ENCODE measurements around the gene XPNPEP3.
"Not testable (repeated sequence)": the region's sequence is repeated elsewhere in the genome, so short reads cannot be mapped to it uniquely, and the experiment has no call there.

XPNPEP3 gene
- total RNA-seq = 9.4 to 17.2 reads per million in 2 donors

DNA sequence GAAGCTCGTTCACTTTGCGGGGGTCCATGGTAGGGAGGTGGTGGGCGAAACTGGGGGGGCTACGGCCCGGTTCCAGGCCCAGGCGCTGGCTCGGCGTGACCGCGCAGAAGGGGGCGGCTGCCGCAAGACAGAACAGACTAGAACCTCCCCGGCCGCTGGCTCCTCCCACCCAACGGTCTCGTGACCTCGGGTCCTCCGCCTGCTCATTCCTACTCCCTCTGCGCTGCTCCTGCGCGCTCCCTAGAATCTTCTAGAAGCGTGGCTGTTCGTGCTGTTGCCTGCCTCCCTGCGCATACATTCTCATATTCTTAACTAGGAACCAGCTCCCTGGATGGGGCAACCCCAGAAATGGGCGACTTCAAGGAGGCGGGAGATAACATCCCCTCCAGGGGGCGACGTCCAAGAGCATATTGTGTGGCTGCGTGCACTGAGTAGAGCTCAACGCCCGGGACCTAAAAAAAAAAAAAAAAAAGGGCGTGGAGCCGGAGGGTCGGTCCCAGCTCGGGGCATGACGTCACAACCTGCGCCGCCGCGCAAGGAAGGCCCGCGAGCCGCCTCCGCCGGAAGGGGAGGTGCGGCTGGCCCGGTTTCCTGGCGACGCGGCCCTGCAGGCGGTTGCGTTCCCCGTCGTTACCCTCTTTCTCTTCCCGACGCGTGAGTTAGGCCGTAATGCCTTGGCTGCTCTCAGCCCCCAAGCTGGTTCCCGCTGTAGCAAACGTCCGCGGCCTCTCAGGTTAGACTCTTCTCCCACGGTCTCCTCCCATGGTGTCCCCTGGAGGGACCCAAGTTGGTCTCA, at the start of gene XPNPEP3, which contains the start of gene ST13:
Gene XPNPEP3, plus strand, starts transcription at position 636 of the 796 bp plus-strand sequence. Its CDS starts 34 bp downstream, at position 670.
Gene ST13, minus strand, starts transcription at position 127 of the 796 bp plus-strand sequence. Its CDS starts 99 bp downstream, at position 28.
- DNase-seq = peak; percentile 93 to 98 (median 95)

DNA sequence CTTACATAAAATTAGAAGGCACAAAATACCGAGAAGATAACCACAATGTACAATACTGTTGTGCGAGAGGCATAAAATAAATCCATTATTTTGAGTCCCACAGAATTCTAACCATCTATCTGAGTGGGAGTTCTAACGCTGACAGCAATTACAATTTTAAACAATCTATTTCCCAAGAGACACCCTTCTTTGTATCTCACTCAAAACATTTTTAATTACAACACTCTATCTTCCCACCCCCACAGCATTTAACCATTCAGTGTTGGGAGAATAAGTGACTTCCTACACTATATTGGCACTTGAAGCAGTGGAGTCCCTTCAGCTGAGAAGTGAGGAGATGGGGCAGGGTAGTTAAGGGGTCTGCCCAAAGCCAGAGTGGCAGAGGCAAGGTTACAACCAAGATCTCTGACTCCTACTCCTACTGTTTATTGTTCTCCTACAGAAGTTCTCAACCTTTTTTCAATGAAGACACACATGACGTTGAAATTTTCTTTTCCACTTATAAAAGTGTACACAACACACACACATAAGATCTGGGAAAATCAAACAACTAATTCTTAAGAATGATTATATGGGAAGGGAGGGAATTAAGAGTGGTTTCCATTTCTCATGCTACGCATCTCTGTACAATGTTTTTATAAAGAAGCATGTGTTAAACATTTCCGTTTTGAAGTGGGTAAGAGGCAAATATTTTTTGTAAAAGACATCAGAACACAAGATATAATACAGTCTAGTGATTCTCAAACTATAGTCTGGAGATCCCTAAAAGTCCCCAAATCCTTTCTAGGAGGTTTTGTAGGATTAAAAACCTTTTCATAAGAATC, 48.7 kb upstream of the XPNPEP3 start:
- DNase-seq = no peak

DNA sequence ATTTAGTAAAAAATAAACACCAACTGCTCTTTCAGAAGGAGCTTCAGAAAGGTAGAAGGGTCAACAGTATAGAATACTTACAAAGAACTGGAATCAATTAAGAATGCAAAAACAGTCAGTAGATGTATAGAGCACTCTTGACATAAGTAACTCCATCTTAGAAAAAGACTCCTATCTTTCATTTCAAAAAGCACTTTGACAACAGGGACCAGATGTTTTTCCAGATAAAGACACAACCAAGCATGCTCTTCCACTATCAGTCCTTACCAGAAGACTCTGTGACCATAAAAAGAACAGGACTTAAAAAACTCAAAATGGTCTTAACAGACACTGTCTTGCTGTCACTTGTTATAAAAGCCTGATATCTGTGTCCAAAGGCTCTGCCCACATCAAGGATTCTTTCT, 43.0 kb upstream of the XPNPEP3 start:
- no peak for DNase-seq

DNA sequence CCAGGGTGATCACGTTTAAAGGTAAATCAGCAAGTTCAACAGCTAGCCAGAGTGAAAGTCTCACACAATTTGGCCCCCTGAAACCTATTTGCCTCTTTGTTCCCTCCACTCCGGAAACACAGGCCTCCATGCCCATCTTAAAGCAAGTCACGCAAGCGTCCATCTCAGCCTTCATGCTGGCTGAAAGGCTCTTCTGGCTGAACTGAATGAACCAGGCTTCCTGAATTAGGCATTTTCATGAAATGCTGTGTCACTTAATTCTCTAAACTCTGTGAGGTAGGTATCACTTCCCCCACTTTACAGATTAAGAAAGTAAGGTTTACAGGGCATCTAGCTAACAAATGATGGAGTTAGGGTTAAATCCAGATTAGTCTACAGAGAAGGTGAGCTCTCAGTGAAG, 39.2 kb upstream of the XPNPEP3 start:
- no peak for DNase-seq

DNA sequence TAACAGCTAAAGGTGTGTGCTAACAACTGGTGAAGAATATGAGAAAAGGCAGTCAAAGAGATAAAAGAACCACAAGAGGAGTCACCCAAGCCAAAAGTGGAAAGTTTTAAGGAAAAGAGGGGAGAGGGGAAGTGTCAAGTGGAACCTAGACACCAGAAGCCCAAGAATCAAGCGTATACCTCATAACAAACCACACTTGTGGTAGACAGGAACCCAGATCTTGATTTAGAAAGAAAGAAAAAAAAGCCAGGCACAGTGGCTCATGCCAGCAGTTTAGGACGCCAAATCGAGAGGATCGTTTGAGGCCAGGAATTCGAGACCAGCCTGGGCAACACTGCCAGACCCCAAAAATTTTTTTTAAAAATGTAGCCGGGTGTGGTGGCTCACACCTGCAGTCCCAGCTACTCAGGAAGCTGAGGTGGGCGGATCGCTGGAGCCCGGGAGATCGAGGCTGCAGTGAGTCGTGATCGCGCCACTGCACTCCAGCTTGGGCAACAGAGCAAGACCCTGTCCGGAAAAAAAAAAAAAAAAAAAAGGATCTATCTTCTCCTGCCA, 38.7 kb upstream of the XPNPEP3 start:
- DNase-seq = peak in 3 of 5 experiments; percentile 9 to 50 (median 42)

DNA sequence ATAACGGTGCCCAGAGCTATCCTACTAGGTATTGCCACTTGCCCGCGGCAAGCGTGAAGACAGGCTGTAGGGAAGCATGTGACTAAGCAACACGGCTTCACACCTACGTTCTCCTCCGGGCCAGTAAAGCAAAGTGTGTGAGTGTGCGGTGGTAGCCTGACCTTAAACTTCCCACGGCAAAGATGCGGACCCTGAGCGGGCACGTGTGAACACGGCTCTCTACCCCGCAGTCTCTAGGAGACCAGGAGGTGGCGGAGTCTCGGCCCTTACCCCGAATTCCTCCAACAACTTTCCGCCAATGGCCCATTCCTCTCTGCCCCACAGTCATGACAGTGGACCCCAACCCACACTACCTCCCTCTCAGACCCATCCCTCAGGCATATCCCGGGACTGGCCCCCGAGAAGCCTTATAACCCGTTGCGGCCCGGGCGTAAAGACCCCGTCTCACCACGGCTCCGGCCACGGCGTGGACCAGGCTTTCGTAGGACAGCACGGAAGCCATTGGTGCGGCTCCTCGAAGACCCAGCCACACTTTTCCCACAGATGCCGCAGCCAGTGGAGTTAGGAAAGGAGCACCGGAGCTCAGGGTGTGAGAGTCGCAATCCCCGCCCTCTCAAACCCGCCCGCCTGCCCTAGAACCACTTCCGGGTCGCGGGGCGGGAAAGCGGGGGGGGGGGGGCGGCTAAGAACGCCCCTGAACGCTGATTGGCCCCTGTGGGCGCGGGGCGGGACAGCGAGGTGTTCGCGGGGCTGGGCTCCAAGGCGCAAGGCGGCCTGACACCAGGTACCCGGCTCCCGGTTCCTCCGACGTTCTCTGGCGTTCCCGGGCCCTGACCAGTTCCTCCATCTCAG, 38.0 kb upstream of the XPNPEP3 start, which contains the start of gene SLC25A17:
Gene SLC25A17, minus strand, starts transcription at position 600 of the 852 bp plus-strand sequence. Its CDS starts 98 bp downstream, at position 502.
- peak; percentile 69 to 90 (median 81) for DNase-seq

DNA sequence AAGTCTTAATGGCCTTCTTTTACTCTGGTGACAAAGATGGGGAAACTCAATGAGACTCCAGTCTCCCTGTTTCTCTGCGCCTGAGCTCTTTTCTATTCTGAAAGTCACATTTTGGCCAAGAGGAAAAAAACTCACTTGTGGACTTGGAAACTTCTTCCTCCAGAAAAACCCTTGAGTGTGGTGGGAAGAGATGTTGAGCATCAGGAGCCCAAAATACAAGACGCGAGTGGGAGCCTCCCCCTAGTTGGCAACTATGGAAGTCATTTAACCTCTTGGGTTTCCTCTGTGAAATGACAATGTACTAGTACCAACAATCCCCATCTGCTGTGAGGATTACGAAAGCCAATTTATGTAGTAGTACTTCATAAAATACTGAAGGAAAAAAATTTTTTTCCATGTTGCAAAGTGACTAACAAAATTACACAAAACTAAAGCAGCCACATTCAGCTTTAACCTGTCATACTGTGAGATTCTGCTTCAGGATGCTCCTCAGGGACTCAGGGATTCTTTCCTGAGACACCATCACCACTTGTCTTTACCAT, 37.3 kb upstream of the XPNPEP3 start:
- peak in 1 of 5 experiments; percentile 24 for DNase-seq

DNA sequence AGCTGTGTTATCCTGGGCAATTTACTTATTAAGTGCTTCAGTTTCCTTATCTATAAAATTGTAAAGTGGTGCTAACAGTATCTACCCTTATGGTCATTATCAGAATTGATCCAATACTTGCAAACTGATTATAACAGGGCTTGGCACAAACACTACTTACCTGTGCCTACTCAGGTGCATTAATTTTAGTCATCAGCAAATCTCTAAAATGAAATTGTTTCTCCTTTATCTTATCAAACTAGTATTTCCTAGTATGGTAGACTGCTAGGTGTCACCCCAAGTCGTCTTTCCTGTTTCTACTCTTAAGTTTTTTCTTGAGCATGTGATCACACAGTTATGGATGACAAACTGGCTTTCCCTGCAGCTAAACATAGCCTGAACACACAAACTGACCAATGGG, 33.5 kb upstream of the XPNPEP3 start:
- DNase-seq = no peak

DNA sequence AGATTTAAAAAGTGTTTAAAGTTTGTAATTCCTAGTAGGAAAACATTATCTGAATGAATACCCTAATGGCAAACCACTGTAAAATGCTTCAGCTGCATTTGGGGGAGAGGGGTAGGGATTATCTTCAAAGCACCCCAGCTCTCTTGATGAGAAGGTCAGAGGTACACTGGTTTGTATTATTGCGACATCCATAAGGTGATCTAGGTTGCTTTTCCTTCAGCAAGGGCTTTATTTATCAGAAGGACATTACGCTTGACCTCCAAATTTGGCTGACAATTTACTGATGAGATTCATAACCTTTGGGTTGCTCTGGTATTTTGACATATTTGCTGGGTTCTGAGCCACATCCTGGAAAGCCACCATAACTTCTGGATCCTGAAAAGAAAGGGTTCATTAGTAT, 30.7 kb upstream of the XPNPEP3 start:
- DNase-seq = not testable (repeated sequence)

DNA sequence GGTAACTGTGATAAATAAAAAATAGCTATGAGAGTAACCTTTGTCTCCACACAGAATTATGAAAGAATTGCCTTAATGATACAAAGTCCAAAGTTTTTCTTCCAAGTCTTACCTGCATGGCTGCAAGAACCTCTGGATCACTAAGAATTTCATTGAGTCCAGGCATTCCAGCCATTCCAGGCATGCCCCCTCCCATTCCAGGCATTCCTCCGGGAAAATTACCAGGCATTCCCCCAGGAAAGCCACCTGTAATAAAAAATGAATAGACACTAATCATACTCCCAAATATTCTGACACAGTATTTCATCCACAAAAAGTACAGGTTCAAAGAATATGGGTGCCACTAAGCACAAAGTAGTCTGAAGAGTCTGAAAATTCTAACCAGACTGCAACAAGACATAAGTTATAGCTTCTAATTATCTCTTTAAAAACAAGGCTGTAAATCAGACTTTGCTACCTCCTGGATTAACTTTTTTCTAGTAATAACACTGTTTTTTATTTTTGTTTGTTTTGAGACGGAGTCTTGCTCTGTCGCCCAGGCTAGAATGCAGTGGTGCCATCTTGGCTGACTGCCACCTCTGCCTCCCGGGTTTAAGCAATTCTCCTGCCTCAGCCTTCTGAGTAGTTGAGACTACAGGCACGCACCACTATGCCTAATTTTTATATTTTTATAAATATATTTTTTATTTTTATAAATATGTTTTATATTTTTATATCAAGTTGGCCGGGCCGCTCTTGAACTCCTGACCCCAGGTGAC, 29.8 kb upstream of the XPNPEP3 start:
- DNase-seq = no peak

DNA sequence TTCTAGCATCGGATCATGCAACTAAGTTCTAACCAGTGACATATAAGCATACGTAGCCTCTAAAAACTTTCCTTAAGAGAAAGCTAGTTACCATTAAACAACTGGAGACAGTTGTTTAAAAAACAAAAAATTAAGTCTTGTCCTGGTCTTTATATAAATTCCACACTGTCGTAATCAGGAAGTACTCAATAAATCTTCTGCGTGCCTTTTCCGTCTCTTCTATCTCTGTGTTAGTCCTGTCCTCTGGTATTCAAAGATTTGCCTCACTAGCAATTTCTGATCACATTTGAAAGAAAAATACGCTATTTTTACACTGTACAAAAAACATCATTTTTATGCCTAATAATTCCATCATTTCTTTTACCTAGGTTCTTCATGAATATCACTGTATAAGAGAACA, 27.8 kb upstream of the XPNPEP3 start:
- no peak for DNase-seq

DNA sequence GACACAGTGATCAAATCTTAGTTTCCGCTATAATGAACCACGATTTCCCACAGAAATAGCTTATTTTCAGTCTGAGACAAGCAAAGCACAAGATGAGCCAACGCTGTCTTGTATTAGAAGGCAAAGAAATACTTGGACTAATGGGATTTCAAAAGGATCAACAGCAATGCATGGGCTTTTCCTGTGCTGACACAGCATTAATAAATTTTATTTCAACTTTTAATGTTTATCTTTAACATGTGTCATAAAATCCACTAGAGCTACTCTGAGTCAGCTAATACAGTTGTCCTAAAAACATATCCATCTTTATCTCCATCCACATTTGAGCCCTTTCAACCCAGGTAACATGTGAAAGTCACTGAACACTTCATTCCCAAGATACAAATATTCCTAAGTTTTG, 22.3 kb upstream of the XPNPEP3 start:
- no peak for DNase-seq

DNA sequence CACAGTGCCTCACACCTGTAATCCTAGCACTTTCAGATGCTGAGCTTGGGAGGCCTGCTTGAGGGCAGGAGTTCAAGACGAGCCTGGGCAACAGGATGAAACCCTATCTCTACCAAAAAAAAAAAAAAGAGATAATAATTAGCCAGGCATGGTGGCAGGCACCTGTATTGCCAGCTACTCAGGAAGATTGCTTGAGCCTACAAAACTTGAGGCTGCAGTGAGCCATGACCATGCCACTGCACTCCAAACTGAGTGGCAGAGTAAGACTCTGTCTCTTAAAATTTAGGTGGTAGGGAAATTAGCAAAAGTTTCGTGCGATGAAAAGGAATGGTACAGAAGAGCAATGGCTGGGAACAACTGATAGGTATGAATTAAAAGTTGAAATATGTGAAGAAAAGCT, 18.5 kb upstream of the XPNPEP3 start:
- DNase-seq = no peak

DNA sequence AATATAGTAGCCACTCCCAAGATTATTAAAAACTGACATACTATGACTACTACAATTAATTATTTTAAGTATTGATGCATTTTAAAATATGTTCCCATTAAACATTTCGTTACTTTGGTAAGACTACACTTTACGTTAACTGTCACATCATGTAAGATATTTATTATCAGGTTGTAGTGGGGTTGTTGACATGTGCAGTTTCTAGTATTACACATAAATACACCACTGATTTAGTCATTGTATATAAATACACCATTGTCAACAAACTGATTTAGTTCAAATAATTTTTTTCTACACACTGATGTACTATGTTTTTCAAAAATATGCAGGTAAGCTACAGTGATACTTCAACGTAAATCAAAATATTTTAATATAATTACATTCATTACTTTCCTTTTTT, 12.0 kb upstream of the XPNPEP3 start:
- no peak for DNase-seq

DNA sequence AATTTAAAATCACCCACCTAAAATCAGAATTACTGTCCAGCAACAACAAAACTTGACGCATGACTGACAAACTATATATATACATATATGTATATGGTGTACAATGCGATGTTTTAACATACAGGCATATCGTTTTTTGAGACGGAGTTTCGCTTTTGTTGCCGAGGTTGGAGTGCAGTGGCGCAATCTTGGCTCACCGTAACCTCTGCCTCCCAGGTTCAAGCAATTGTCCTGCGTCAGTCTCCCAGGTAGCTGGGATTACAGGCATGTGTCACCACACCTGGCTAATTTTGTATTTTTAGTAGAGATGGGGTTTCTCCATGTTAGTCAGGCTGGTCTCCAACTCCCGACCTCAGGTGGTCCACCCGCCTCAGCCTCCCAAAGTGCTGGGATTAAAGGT, 11.1 kb upstream of the XPNPEP3 start:
- DNase-seq = not testable (repeated sequence)

DNA sequence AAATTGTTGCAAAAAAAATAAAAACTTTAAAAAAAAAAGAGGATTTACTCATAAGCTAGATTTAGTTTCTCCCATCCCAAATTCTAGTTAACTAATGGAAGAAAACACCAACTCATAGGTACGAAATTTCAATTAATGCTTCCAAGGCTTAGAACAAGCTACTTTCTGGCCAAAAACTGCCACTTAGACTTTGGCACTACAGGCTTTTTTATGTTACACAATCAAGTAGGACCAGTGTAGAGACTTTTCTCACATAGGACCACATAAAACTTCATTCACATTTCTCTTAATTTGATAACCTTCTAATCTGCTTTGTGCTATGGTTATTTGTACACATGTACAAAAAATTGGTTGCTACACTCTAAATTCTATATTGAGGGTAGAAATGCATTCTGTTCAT, 3.6 kb upstream of the XPNPEP3 start:
- no peak for DNase-seq

DNA sequence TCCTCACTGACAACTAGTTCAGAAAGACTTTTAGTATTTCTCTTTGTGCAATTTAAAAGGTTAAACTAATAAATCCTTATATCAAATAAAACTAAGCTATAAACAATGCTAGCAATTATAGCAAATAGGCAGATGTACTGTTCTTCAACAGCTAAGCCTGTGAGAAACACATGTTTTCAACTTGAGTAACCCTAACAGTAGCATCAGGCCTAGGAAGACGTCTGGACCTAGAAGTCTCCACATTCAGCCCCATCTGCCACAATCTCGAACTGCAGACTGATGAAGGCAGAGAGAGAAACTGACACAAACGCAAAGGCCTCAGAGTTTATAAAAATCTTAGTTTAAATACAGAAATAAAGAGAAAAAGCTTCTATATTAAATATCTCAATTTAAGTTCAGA, 3.0 kb upstream of the XPNPEP3 start:
- DNase-seq = peak in 1 of 5 experiments; percentile 18

DNA sequence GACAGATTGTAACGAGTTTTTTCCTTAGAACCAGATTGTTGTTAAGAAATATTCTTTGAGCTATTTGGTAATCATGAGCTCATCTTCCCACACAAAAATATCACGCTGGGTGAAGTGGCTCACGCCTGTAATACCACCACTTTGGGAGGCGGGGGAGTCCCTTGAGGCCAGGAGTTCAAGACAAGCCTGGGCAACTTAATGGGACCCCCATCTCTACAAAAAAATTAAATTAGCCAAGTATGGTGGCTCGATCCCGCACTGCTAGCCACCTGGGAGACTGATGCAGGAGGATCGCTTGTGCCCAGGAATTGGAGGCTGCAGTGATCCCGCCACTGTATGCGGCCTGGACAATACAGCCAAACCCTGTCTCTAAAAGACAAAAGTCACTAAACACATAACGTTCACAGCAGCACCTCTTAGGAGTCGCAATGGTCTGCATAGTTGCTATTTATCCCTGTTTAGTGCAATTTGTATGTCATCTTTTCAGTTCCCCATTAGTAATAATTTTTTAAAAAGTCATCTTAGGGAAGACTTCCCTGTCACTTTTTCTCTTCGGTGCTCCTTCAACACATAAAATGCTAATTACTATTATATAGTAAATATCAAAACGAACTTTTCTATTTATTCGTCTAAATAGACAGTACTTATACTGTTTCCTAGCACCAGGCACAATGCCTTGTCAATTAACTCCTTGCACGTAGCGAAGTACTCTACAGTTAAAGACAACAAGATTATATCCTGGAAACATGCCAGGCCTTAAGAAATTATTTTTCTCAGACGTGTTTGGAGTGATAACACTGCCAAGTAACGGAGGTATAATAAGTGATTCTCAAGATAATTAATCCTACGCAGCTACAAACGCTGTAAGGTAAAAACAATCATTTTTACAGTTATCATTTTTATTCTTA, 1.6 kb upstream of the XPNPEP3 start:
- DNase-seq = peak in 1 of 5 experiments; percentile 14

DNA sequence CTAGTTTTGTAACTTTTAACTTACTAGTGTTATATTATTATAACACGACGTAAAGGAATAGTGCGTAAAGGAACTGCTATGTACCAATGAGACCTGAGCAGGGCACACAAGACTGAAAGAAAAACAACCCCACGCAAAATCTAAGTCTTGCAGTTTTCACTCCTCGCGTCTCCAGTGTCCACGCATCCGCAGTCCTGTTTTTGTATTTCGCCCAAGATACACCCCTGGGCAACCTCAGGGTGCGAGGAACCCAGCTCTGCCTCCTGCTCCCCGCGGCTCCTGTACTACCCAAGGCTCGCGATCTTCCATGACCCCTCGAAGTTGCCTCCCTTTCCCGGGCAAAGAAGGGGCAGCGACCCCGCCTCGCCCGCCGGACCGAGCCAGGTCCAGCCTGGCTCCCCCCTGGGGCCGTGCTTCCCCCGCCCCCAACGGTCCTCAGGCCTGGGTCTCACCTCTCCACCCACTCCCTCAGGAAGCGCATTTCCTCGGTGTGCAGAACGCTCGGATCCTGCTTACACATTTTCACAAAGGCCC, 902 bp upstream of the XPNPEP3 start:
- DNase-seq = peak in 3 of 5 experiments; percentile 2 to 58 (median 17)
